Common myeloid progenitor, CD34-positive (primary cell): ENCODE results near the gene PDE4B.
"Not testable (repeated sequence)": the region's sequence is repeated elsewhere in the genome, so short reads cannot be mapped to it uniquely, and the experiment has no call there.

Source experiments
- CTCF ChIA-PET: fragments of 350-600 bp; sonication (Branson Sonifier 250); formaldehyde crosslinking; loops from one replicate; lab custom pipeline; 2021; ENCODE audit warnings: antibody characterized with exemption; lab: Charles Lee
- POLR2A ChIA-PET: fragments of 350-600 bp; sonication (Branson Sonifier 250); formaldehyde crosslinking; loops from one replicate; lab custom pipeline; 2021; ENCODE audit warnings: antibody characterized with exemption; lab: Charles Lee
- DNase-seq, 3 donors: peaks; one replicate each; pipeline versions ENCODE4 v3.0.0 to v3.0.0-alpha.2; 2013
- H3K27ac ChIP-seq, 2 experiments: 1 replicate in 1 of 2; 2 replicates in 1 of 2; pipeline ENCODE4 v1.7.0; 2013; ENCODE audit warnings: inconsistent platforms in 2 of 2, low read length in 2 of 2, mild to moderate bottlenecking in 2 of 2, low read depth in 1 of 2, moderate library complexity in 1 of 2; ENCODE audit not compliant: severe bottlenecking in 2 of 2, insufficient read depth in 1 of 2, poor library complexity in 1 of 2
- H3K27me3 ChIP-seq, 5 experiments: replicated peaks in 2 of 5; 1 replicate in 3 of 5; 2 replicates in 2 of 5; pipeline versions ENCODE4 v1.6.1 to v1.7.0; 2013; ENCODE audit warnings: low read length in 4 of 5, mild to moderate bottlenecking in 2 of 5, moderate library complexity in 2 of 5, inconsistent platforms in 1 of 5; ENCODE audit not compliant: insufficient read depth in 5 of 5, control insufficient read depth in 4 of 5
- H3K36me3 ChIP-seq, 4 experiments: 1 replicate in 2 of 4; 2 replicates in 2 of 4; pipeline versions ENCODE4 v1.6.1 to v1.7.0; 2013; ENCODE audit warnings: low read length in 3 of 4, control low read depth in 1 of 4, mild to moderate bottlenecking in 1 of 4; ENCODE audit not compliant: control insufficient read depth in 4 of 4, insufficient read depth in 4 of 4
- H3K4me1 ChIP-seq, 4 experiments: 1 replicate in 3 of 4; 2 replicates in 1 of 4; pipeline versions ENCODE4 v1.6.1 to v1.7.1; 2013; ENCODE audit warnings: low read length in 3 of 4, mild to moderate bottlenecking in 3 of 4, control low read depth in 1 of 4, inconsistent platforms in 1 of 4, moderate library complexity in 1 of 4; ENCODE audit not compliant: control insufficient read depth in 4 of 4, insufficient read depth in 4 of 4; ENCODE audit errors: control extremely low read depth in 1 of 4
- H3K4me3 ChIP-seq, 7 experiments: 1 replicate in 4 of 7; 2 replicates in 3 of 7; pipeline versions ENCODE4 v1.5.1 to v1.7.0; 2013; ENCODE audit warnings: mild to moderate bottlenecking in 7 of 7, low read length in 6 of 7, moderate library complexity in 6 of 7, inconsistent platforms in 2 of 7, low read depth in 2 of 7, control low read depth in 1 of 7; ENCODE audit not compliant: insufficient read depth in 4 of 7, control insufficient read depth in 1 of 7; ENCODE audit errors: extremely low read depth in 1 of 7
- H3K9me3 ChIP-seq, 5 experiments: 1 replicate in 4 of 5; 2 replicates in 1 of 5; pipeline versions ENCODE4 v1.6.1 to v1.7.1; 2013; ENCODE audit warnings: low read length in 4 of 5, mild to moderate bottlenecking in 2 of 5, inconsistent platforms in 1 of 5, low read depth in 1 of 5, moderate library complexity in 1 of 5; ENCODE audit not compliant: control insufficient read depth in 4 of 5, insufficient read depth in 2 of 5; ENCODE audit errors: control extremely low read depth in 1 of 5
- WGBS: methylation state at CpG from one replicate; pipeline ENCODE4 v1.1.5; 2013; ENCODE audit not compliant: insufficient coverage; 5-methylcytosine and 5-hydroxymethylcytosine counted together

Gene PDE4B

GRCh38 chr1:66095190-66095589 lies 302.5 kb downstream of the PDE4B start:
- H3K4me1 ChIP-seq, result peaks cover 0 to 9% (median 6%) of the 10 kb centered on the region in 4 experiments
- no peaks in the 10 kb centered on the region for H3K36me3 ChIP-seq
- DNase-seq, result no peak
- ChIA-PET POLR2A (no interaction called here), CTCF (no interaction called here)
- no peaks in the 10 kb centered on the region for H3K27me3 ChIP-seq
- H3K9me3 ChIP-seq, result no peaks in the 10 kb centered on the region
- 100% methylated on average over 1 of the region's 1 CpG for WGBS
- no peak overlapping the region for H3K4me3 ChIP-seq
- H3K27ac ChIP-seq, result no peak overlapping the region

- H3K27me3 ChIP-seq, DNase-seq, H3K4me1 ChIP-seq, H3K27ac ChIP-seq, H3K36me3 ChIP-seq, CTCF ChIA-PET, H3K9me3 ChIP-seq, H3K4me3 ChIP-seq, POLR2A ChIA-PET: not testable (repeated sequence)
- 100% methylated on average over 2 of the region's 4 CpGs for WGBS
These were observed 308.3 kb downstream of the PDE4B start for GRCh38 chr1:66100959-66101358.

- H3K4me3 ChIP-seq, H3K4me1 ChIP-seq, H3K27ac ChIP-seq, DNase-seq, H3K9me3 ChIP-seq, H3K36me3 ChIP-seq, CTCF ChIA-PET, H3K27me3 ChIP-seq, POLR2A ChIA-PET: not testable (repeated sequence)
- WGBS, result no CpG with 5 or more reads among the region's 5 CpGs
These were observed 311.4 kb downstream of the PDE4B start for GRCh38 chr1:66104076-66104475.

GRCh38 chr1:66108624-66109023 lies 315.9 kb downstream of the PDE4B start:
- Histone ChIP-seq H3K4me3 (no peak overlapping the region), H3K36me3 (no peaks in the 10 kb centered on the region), H3K27ac (no peak overlapping the region), H3K9me3 (no peaks in the 10 kb centered on the region), H3K4me1 (no peaks in the 10 kb centered on the region), H3K27me3 (no peaks in the 10 kb centered on the region)
- no peak for DNase-seq
- CTCF ChIA-PET, result no interaction called here
- POLR2A ChIA-PET, result no interaction called here
- no CpG with 5 or more reads among the region's 2 CpGs for WGBS

- H3K36me3 ChIP-seq, result no peaks in the 10 kb centered on the region
- CTCF ChIA-PET, result no interaction called here
- DNase-seq, result no peak
- 100% methylated on average over 2 of the region's 2 CpGs for WGBS
- H3K27me3 ChIP-seq, result no peaks in the 10 kb centered on the region
- POLR2A ChIA-PET, result no interaction called here
- no peaks in the 10 kb centered on the region for H3K4me1 ChIP-seq
- no peak overlapping the region for H3K4me3 ChIP-seq
- H3K9me3 ChIP-seq, result no peaks in the 10 kb centered on the region
- H3K27ac ChIP-seq, result no peak overlapping the region
These were observed 320.2 kb downstream of the PDE4B start for GRCh38 chr1:66112744-66113400.

GRCh38 chr1:66119148-66119547 lies 326.5 kb downstream of the PDE4B start:
- Histone ChIP-seq H3K27ac (no peak overlapping the region), H3K4me3 (no peak overlapping the region), H3K27me3 (no peaks in the 10 kb centered on the region), H3K9me3 (no peaks in the 10 kb centered on the region), H3K36me3 (no peaks in the 10 kb centered on the region), H3K4me1 (no peaks in the 10 kb centered on the region)
- ChIA-PET POLR2A (no interaction called here), CTCF (no interaction called here)
- 95% methylated on average over 5 of the region's 7 CpGs for WGBS
- no peak for DNase-seq

- ChIA-PET POLR2A (no interaction called here), CTCF (no interaction called here)
- Histone ChIP-seq H3K4me1 (no peaks in the 10 kb centered on the region), H3K36me3 (no peaks in the 10 kb centered on the region), H3K4me3 (no peak overlapping the region), H3K9me3 (no peaks in the 10 kb centered on the region), H3K27me3 (no peaks in the 10 kb centered on the region), H3K27ac (no peak overlapping the region)
- no peak for DNase-seq
- WGBS, result no CpG with 5 or more reads among the region's 5 CpGs
These were observed 332.0 kb downstream of the PDE4B start for GRCh38 chr1:66124670-66125069.
